ENCODE results near the gene IFFO2. TPM values are rescaled to one million over a fixed set of nuclear protein-coding genes. Genes with fewer than 3 reads are reported as not detected.

Gene IFFO2
- total RNA-seq, 1 donor from 2014 or later: 3.3 TPM

GRCh38 chr1:18924221-18924691 is 32.2 kb downstream of the IFFO2 start:
- peak overlapping the region; percentile 95 for H3K27ac ChIP-seq (replicated peaks)
- no peaks in the 10 kb centered on the region for H3K9me3 ChIP-seq (replicated peaks)
- no peaks in the 10 kb centered on the region for H3K36me3 ChIP-seq
- TF ChIP-seq CTCF (IDR thresholded peaks at IDR 0.05; ENCODE audit: borderline replicate concordance): no peak
- no peaks in the 10 kb centered on the region for H3K27me3 ChIP-seq (ENCODE audit: low read depth)
- DNase-seq: no peak
- peaks cover 82% of the 10 kb centered on the region for H3K4me1 ChIP-seq
- peak overlapping the region; percentile 11 for H3K4me3 ChIP-seq
- intact Hi-C loops (cut with micrococcal nuclease): no loop called here

GRCh38 chr1:18923756-18924211 is 32.7 kb downstream of the IFFO2 start:
- H3K27me3 ChIP-seq (ENCODE audit: low read depth): no peaks in the 10 kb centered on the region
- peaks cover 77% of the 10 kb centered on the region for H3K4me1 ChIP-seq
- DNase-seq: peak; percentile 45
- no peaks in the 10 kb centered on the region for H3K9me3 ChIP-seq (replicated peaks)
- no peaks in the 10 kb centered on the region for H3K36me3 ChIP-seq
- intact Hi-C loops (cut with micrococcal nuclease): no loop called here
- TF ChIP-seq CTCF (IDR thresholded peaks at IDR 0.05; ENCODE audit: borderline replicate concordance): no peak
- H3K4me3 ChIP-seq: peak overlapping the region; percentile 11
- peak overlapping the region; percentile 95 for H3K27ac ChIP-seq (replicated peaks)

DNA sequence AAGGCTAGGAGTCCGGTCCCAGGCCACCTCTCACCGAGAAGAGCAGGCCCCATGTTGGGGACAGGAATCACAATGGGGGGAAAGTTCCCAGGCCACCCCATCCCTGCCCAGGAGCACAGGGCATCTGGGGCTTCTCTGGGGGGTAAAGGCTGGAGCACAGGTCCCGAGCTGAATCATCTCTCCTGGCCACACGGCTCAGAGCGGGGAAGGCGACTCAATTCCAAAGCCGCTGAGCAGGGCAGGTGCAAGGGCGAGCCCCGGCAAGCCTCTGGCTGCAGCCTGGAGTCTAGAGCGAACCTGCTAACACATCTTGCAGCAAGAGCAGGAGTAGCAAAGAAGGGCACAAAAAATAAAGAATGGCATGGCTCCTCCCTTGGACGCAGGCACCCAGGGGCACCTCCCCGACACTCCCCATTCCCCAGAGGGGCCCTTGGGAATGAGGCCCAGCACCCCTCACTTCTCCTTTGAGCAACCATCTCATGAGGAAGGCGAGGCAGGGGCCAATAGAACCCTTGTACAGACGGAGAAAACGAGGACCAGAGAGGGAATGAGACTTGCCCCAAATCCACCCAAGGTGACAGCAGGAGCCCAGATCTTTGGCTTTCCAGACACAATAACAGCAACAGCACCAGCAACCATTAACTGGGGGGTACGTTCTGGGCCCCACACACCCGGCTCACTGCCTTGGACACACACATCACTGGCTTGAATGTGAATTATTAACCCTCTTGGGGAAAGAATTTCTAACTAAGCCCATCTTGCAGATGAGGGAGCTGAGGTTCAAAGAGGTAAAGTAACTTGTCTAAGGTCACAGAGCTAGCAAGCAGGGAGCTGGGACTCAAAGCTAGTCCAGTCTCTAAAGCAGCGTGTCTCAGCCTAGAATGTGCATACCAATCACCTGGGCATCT is 33.4 kb downstream of the IFFO2 start:
- peaks cover 70% of the 10 kb centered on the region for H3K4me1 ChIP-seq
- H3K27ac ChIP-seq (replicated peaks): peak overlapping the region; percentile 95
- intact Hi-C loops (cut with micrococcal nuclease): no loop called here
- DNase-seq: no peak
- no peaks in the 10 kb centered on the region for H3K9me3 ChIP-seq (replicated peaks)
- peaks cover 2% of the 10 kb centered on the region for H3K36me3 ChIP-seq
- TF ChIP-seq CTCF (IDR thresholded peaks at IDR 0.05; ENCODE audit: borderline replicate concordance): no peak
- no peaks in the 10 kb centered on the region for H3K27me3 ChIP-seq (ENCODE audit: low read depth)
- peak overlapping the region; percentile 47 for H3K4me3 ChIP-seq

DNA sequence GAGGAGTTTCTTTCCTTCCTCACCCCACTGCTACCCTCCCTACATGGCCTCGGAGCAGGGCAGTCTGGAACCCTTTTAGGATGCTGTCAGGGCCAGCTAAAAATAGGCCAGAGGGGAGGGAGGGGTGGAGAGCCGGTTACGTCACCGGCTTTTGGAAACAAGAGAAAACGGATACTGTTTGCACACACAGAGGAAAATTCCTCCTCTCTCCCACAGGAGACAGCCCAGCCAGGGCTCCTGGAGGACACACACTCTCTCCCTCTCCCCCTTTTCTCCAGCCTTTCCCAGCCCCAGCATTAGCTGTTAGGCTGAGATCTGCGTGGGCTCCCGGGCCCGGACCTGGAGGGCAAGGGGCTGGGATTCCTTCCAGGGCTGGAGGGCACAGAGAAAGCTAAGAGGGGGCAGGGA is 34.2 kb downstream of the IFFO2 start:
- H3K9me3 ChIP-seq (replicated peaks): no peaks in the 10 kb centered on the region
- peak overlapping the region; percentile 47 for H3K4me3 ChIP-seq
- intact Hi-C loops (cut with micrococcal nuclease): no loop called here
- peak; percentile 83 for DNase-seq
- H3K27ac ChIP-seq (replicated peaks): peak overlapping the region; percentile 95
- H3K36me3 ChIP-seq: peaks cover 6% of the 10 kb centered on the region
- H3K4me1 ChIP-seq: peaks cover 62% of the 10 kb centered on the region
- TF ChIP-seq CTCF (IDR thresholded peaks at IDR 0.05; ENCODE audit: borderline replicate concordance): peak; percentile 34
- H3K27me3 ChIP-seq (ENCODE audit: low read depth): no peaks in the 10 kb centered on the region

DNA sequence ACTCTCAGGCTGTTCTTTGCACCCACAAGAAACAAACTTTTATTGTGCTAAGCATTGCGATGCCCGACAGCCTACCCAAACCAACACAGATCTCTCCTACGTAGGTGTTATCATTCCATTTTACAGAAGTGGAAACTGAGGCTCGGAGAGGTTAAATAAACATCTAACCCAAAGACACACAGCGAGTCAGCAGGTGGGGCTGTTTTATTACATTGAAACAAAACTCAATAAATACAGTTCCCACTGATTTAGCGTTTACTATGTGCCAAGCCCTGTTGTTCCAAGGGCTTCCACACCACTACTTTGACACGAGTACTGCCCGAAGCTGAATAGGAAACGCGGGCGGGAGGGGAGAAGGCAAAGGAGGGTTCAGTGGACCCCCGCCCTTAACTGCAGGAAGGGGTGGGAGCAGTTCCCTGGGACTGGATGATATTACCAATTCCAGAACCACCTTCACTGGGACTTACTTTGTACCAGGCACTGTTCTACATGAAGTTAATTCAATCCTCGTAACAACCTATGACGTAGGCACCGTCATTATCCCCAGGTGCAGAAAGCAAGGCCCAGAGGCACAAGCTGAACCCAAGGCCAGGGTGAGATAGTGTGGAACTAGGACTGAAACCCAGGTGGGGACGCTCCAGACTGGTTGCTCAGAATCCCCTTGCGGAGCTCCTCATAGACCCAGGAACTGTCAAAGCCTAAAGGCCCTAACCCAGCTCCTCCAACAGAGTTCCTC is 34.8 kb downstream of the IFFO2 start:
- peak; percentile 44 for TF ChIP-seq CTCF (IDR thresholded peaks at IDR 0.05; ENCODE audit: borderline replicate concordance)
- H3K9me3 ChIP-seq (replicated peaks): no peaks in the 10 kb centered on the region
- no peak for DNase-seq
- H3K4me3 ChIP-seq: peak overlapping the region; percentile 47
- intact Hi-C loops (cut with micrococcal nuclease): no loop called here
- H3K4me1 ChIP-seq: peaks cover 56% of the 10 kb centered on the region
- H3K27me3 ChIP-seq (ENCODE audit: low read depth): no peaks in the 10 kb centered on the region
- H3K36me3 ChIP-seq: peaks cover 6% of the 10 kb centered on the region
- H3K27ac ChIP-seq (replicated peaks): peak overlapping the region; percentile 95

All from left ventricle myocardium inferior (tissue), 1 donor.